T-cell (primary cell): ENCODE measurements around the gene ZFPM1. TPM values are rescaled to one million over a fixed set of nuclear protein-coding genes. Genes with fewer than 3 reads are reported as not detected.

Source experiments
- ATAC-seq, 4 experiments: fragments of 200-7000 bp in 3 of 4; fragments of 150-1000 bp in 1 of 4; cut with Tn5 transposase; replicated peaks in 1 of 4; 1 replicate in 3 of 4; 2 replicates in 1 of 4; pipeline ENCODE4 v1.10.0; 2021; ENCODE audit warnings: moderate library complexity in 3 of 4, mild to moderate bottlenecking in 2 of 4, moderate number of reproducible peaks in 1 of 4
- CTCF ChIA-PET, 2 donors: fragments of 300-600 bp; sonication (Branson Sonifier 250); formaldehyde crosslinking; loops; one replicate each; lab custom pipeline; 2022; ENCODE audit warnings: antibody characterized with exemption in 2 of 2; lab: Charles Lee
- POLR2A ChIA-PET, 2 donors: fragments of 300-600 bp; sonication (Branson Sonifier 250); formaldehyde crosslinking; loops; one replicate each; lab custom pipeline; 2022; ENCODE audit warnings: antibody characterized with exemption in 2 of 2; lab: Charles Lee
- DNase-seq, 35 experiments: peaks; one replicate each; pipeline versions ENCODE4 v3.0.0 to v3.0.0-alpha.2; 2013 to 2023
- H3K27ac ChIP-seq: one replicate; pipeline ENCODE4 v1.5.1; 2013; ENCODE audit warnings: low read length
- H3K27me3 ChIP-seq, 2 experiments: replicated peaks in 1 of 2; 1 replicate in 1 of 2; 2 replicates in 1 of 2; pipeline versions ENCODE4 v1.6.1 to v1.7.0; 2013; ENCODE audit warnings: low read length in 1 of 2, mixed read lengths in 1 of 2; ENCODE audit not compliant: control insufficient read depth in 2 of 2, insufficient read depth in 2 of 2; ENCODE audit errors: extremely low read depth in 1 of 2
- H3K36me3 ChIP-seq, 2 donors: 1 replicate in 1 of 2; 2 replicates in 1 of 2; pipeline versions ENCODE4 v1.6.1 to v1.7.0; 2013; ENCODE audit warnings: low read length in 1 of 2; ENCODE audit not compliant: control insufficient read depth in 2 of 2, insufficient read depth in 1 of 2; ENCODE audit errors: extremely low read depth in 1 of 2
- H3K4me1 ChIP-seq, 2 experiments: 1 replicate in 1 of 2; 2 replicates in 1 of 2; pipeline versions ENCODE4 v1.6.1 to v1.7.0; 2013; ENCODE audit warnings: low read length in 2 of 2, mixed read lengths in 1 of 2; ENCODE audit not compliant: insufficient read depth in 2 of 2, control insufficient read depth in 1 of 2; ENCODE audit errors: extremely low read depth in 1 of 2
- H3K4me3 ChIP-seq, 2 donors: 1 replicate in 1 of 2; 2 replicates in 1 of 2; pipeline versions ENCODE4 v1.5.1 to v1.7.0; 2013; ENCODE audit warnings: mild to moderate bottlenecking in 2 of 2, low read length in 1 of 2, moderate library complexity in 1 of 2; ENCODE audit not compliant: control insufficient read depth in 1 of 2; ENCODE audit errors: extremely low read depth in 1 of 2
- H3K9me3 ChIP-seq: 2 replicates; pipeline ENCODE4 v1.7.0; 2013
- H3K27ac Mint-ChIP-seq, 2 donors: one replicate each; pipeline ENCODE4 v1.8.0; 2020 to 2021; ENCODE audit warnings: mild to moderate bottlenecking in 2 of 2, mixed read lengths in 2 of 2
- H3K27me3 Mint-ChIP-seq, 2 donors: one replicate each; pipeline ENCODE4 v1.8.0; 2021 to 2022; ENCODE audit warnings: mixed read lengths in 2 of 2
- H3K36me3 Mint-ChIP-seq: one replicate; pipeline ENCODE4 v1.8.0; 2021; ENCODE audit warnings: mixed read lengths
- H3K4me1 Mint-ChIP-seq, 3 donors: one replicate each; pipeline ENCODE4 v1.8.0; 2020 to 2022; ENCODE audit warnings: mixed read lengths in 3 of 3, mild to moderate bottlenecking in 1 of 3
- H3K4me3 Mint-ChIP-seq, 3 donors: one replicate each; pipeline ENCODE4 v1.8.0; 2020 to 2022; ENCODE audit warnings: mild to moderate bottlenecking in 3 of 3, mixed read lengths in 3 of 3, moderate library complexity in 3 of 3
- H3K9me3 Mint-ChIP-seq, 3 donors: one replicate each; pipeline ENCODE4 v1.8.0; 2020 to 2022; ENCODE audit warnings: mixed read lengths in 3 of 3
- WGBS: methylation state at CpG from one replicate; pipeline ENCODE4 v1.1.5; 2013; ENCODE audit warnings: missing lambda C conversion rate; ENCODE audit not compliant: insufficient coverage; 5-methylcytosine and 5-hydroxymethylcytosine counted together
- total RNA-seq, 35 experiments: library from RNA in 6 of 35; stranded (reverse) in 6 of 35; fragments of 120-200 nt in 1 of 35; gene quantifications; one replicate each; pipeline versions ENCODE4 v1.2.1 to v1.2.4 and lab custom pipeline; 2013 to 2026

The ZFPM1 gene
- total RNA-seq, 5 donors from 2014 or later (not counting 1 experiment from before 2014, with no cell fraction given), result 19.6 to 38.4 (median 33.1) TPM

DNA sequence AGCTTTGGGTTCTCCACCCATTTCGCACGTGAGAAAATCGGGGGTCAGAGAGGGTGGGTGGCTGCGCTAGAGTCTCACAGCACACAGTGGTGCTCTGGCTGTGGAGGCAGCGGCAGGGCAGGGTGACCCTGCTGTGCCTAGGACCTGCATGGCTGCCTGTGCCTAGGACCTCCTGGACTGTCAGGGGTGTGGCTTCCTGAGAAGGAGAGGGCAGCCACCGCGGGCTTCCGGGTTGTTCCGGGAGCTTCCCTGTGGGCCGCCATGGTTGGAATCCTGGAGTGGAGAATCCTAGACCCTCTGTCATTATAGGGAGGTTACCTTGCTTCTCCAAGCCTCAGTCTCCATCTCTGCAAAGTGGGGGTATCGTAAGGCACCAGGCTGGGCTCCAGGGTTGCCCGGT, 9.3 kb downstream of the ZFPM1 start:
- H3K27me3 ChIP-seq, result no peaks in the 10 kb centered on the region
- H3K4me3 Mint-ChIP-seq, result no peak overlapping the region
- POLR2A ChIA-PET, result no interaction called here
- no peak overlapping the region for H3K27ac Mint-ChIP-seq
- peaks cover 25 to 97% of the 10 kb centered on the region in 2 experiments for H3K4me1 ChIP-seq
- ATAC-seq, result no peak
- no peaks in the 10 kb centered on the region for H3K27me3 Mint-ChIP-seq
- WGBS, result 98% methylated on average over 5 of the region's 12 CpGs
- no peak overlapping the region for H3K27ac ChIP-seq
- H3K4me3 ChIP-seq, result no peak overlapping the region
- H3K36me3 Mint-ChIP-seq, result no peaks in the 10 kb centered on the region
- H3K36me3 ChIP-seq, result peaks cover 0 to 7% of the 10 kb centered on the region in 2 donors
- no peaks in the 10 kb centered on the region for H3K9me3 Mint-ChIP-seq
- CTCF ChIA-PET, result no interaction called here
- no peak for DNase-seq
- H3K9me3 ChIP-seq, result no peaks in the 10 kb centered on the region
- H3K4me1 Mint-ChIP-seq, result peaks cover 50 to 85% (median 67%) of the 10 kb centered on the region in 3 donors

GRCh38 chr16:88463411-88463810, 10.3 kb downstream of the ZFPM1 start:
- DNase-seq, result no peak
- no peak for ATAC-seq
- Histone ChIP-seq H3K27ac (no peak overlapping the region), H3K36me3 (peaks cover 0 to 7% of the 10 kb centered on the region in 2 donors), H3K4me1 (peaks cover 28 to 95% of the 10 kb centered on the region in 2 experiments), H3K27me3 (no peaks in the 10 kb centered on the region), H3K4me3 (no peak overlapping the region), H3K9me3 (no peaks in the 10 kb centered on the region)
- no peak overlapping the region for H3K4me3 Mint-ChIP-seq
- no peaks in the 10 kb centered on the region for H3K9me3 Mint-ChIP-seq
- no peak overlapping the region for H3K27ac Mint-ChIP-seq
- ChIA-PET CTCF (no interaction called here), POLR2A (no interaction called here)
- WGBS, result 97% methylated on average over 15 of the region's 16 CpGs
- no peaks in the 10 kb centered on the region for H3K27me3 Mint-ChIP-seq
- peaks cover 45 to 84% (median 66%) of the 10 kb centered on the region in 3 donors for H3K4me1 Mint-ChIP-seq
- H3K36me3 Mint-ChIP-seq, result no peaks in the 10 kb centered on the region

DNA sequence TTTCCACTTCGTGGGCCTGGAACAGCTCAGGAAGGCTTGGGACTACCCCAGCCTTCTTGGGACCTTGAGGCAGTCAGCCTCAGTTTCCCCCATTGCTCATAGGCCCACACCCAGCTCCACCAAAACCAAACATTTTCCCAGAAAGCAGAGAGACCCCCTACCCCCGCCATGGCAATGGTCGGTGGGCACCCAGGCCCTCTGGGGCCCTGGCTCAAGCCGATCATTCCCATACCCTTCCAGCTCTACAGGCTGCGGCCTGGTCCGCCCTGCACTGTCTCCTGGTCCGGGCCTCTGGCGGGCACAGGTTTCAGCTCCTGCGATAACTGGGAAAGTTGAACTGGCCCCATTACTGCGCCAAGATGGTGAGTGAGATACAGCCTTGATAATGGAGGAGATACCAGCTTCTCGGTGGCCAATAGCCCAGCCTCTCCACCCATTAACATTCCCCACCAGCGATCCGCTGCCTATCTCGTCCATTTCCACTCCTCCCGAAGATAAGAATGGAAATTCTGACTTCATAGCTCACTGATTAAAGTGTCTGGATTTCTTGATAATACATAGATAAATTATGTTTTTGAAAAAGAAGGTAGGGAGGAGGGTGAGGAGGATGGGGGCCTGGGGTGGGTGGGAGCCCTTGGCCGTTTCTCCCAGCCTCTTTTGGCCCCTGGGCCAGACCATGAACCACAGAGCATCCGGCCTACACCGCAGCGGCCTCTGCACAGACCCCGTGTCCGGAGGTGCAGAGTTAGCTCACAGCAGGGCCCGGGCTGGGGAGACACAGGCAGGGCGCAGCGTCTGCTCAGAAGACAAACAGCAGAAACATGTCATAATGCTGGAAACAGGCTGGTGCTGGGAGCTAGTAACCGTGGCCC, 11.6 kb downstream of the ZFPM1 start:
- Mint-ChIP-seq H3K4me1 (peaks cover 43 to 87% (median 69%) of the 10 kb centered on the region in 3 donors), H3K27me3 (no peaks in the 10 kb centered on the region), H3K4me3 (peak overlapping the region in 1 of 3 donors; percentile 42), H3K9me3 (no peaks in the 10 kb centered on the region), H3K27ac (peak overlapping the region; percentile 48 to 49), H3K36me3 (no peaks in the 10 kb centered on the region)
- CTCF ChIA-PET, result no interaction called here
- H3K27ac ChIP-seq, result no peak overlapping the region
- peaks cover 31 to 96% of the 10 kb centered on the region in 2 experiments for H3K4me1 ChIP-seq
- H3K27me3 ChIP-seq, result no peaks in the 10 kb centered on the region
- DNase-seq (peak in 3 of 35 experiments; percentile 18 to 27 (median 24)), ATAC-seq (no peak)
- 91% methylated on average over 17 of the region's 25 CpGs for WGBS
- no peak overlapping the region for H3K4me3 ChIP-seq
- POLR2A ChIA-PET, result no interaction called here
- H3K9me3 ChIP-seq, result no peaks in the 10 kb centered on the region
- H3K36me3 ChIP-seq, result peaks cover 0 to 7% of the 10 kb centered on the region in 2 donors

DNA sequence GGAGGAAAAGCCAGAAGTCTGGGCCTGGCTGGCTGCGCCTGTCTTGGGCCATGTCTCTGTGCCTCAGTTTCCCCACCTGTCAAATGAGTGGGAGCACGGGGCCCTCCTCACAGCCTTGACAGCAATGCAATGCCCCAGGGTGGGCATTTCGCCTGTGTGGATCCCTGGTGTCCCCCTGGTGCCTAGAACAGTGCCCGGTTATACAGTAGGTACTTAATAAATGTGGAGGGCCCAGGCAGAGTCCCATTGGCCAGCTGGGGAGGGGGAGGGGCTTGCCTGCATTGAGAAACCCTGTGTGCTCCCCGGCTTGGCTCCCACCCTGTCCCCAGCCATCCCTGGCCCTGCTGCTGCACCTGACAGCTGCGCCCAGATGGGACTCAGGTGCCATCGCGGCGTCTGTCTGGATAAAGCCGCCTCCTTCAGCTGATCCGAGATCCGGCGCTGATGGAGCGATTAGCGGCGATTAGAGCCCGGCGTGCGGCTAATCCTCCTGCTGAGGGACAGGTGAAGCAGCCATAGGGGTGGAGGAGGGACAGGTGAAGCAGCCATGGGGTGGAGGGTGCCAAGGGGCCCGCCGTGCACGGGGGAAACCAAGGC, 12.4 kb downstream of the ZFPM1 start:
- peak overlapping the region; percentile 47 for H3K27ac ChIP-seq
- H3K4me3 Mint-ChIP-seq, result peak overlapping the region in 1 of 3 donors; percentile 42

DNA sequence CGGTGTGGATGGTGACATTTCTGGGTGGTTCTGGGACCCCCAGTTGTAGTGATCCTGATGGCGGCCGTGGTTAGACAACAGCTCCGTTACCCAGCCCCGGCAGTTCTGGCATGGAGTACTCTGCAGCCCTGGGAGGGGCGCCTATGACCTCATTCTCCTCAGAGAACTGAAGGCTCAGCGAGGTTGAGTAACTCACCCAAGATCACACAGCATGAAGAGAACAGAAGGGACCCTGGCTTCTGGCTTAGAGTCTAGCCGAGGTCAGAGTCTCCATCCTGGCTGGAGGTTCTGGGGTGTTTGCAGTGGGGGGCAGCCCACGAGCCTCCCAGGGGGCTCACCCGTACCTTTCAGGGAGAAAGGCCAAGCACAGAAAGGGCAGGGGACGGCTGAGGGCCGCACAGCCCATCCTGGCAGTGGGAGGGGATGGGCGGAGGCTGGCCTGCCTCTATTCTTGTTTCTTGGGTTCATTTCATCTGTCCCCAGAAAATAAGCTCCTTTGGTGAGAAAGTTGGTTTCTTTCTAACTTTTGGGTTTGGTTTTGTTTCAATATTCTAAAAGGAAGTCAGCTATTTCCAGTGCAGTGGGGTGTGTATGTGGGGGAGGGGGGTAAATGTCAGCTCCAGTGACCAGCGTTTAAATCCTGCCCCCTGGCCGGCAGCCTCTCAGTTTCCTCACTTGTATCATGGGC, 13.2 kb downstream of the ZFPM1 start:
- H3K4me1 Mint-ChIP-seq, result peaks cover 55 to 91% (median 74%) of the 10 kb centered on the region in 3 donors
- WGBS, result 57% methylated on average over 9 of the region's 15 CpGs
- CTCF ChIA-PET, result interaction anchor here in 1 of 2 donors (0.6 kb wide), 1 partner anchor 167 kb away, joined by 3 read pairs; no protein-coding TSS in a partner anchor
- DNase-seq (peak in 3 of 35 experiments; percentile 33 to 39 (median 34)), ATAC-seq (no peak)
- H3K4me3 Mint-ChIP-seq, result peak overlapping the region in 2 of 3 donors; percentile 21 to 64
- Histone ChIP-seq H3K36me3 (peaks cover 0 to 7% of the 10 kb centered on the region in 2 donors), H3K27me3 (no peaks in the 10 kb centered on the region), H3K4me3 (no peak overlapping the region), H3K4me1 (peaks cover 41 to 96% of the 10 kb centered on the region in 2 experiments), H3K27ac (peak overlapping the region; percentile 47), H3K9me3 (no peaks in the 10 kb centered on the region)
- H3K9me3 Mint-ChIP-seq, result no peaks in the 10 kb centered on the region
- POLR2A ChIA-PET, result no interaction called here
- peak overlapping the region; percentile 80 to 83 for H3K27ac Mint-ChIP-seq
- no peaks in the 10 kb centered on the region for H3K27me3 Mint-ChIP-seq
- H3K36me3 Mint-ChIP-seq, result no peaks in the 10 kb centered on the region

More for the DNA sequence above, 12.4 kb downstream of the ZFPM1 start:
- Histone ChIP-seq H3K4me1 (peaks cover 37 to 95% of the 10 kb centered on the region in 2 experiments), H3K36me3 (peaks cover 0 to 7% of the 10 kb centered on the region in 2 donors), H3K9me3 (no peaks in the 10 kb centered on the region), H3K27me3 (no peaks in the 10 kb centered on the region), H3K4me3 (no peak overlapping the region)
- Mint-ChIP-seq H3K36me3 (no peaks in the 10 kb centered on the region), H3K4me1 (peaks cover 47 to 86% (median 68%) of the 10 kb centered on the region in 3 donors), H3K9me3 (no peaks in the 10 kb centered on the region), H3K27me3 (no peaks in the 10 kb centered on the region), H3K27ac (peak overlapping the region; percentile 31 to 58)
- DNase-seq (no peak), ATAC-seq (no peak)
- CTCF ChIA-PET, result no interaction called here
- WGBS, result 95% methylated on average over 14 of the region's 22 CpGs
- POLR2A ChIA-PET, result no interaction called here

- Mint-ChIP-seq H3K27me3 (no peaks in the 10 kb centered on the region), H3K4me1 (peaks cover 54 to 89% (median 70%) of the 10 kb centered on the region in 3 donors), H3K27ac (peak overlapping the region; percentile 80 to 83), H3K4me3 (peak overlapping the region in 1 of 3 donors; percentile 64), H3K36me3 (no peaks in the 10 kb centered on the region), H3K9me3 (no peaks in the 10 kb centered on the region)
- Histone ChIP-seq H3K9me3 (no peaks in the 10 kb centered on the region), H3K4me1 (peaks cover 46 to 96% of the 10 kb centered on the region in 2 experiments), H3K4me3 (no peak overlapping the region), H3K36me3 (peaks cover 0 to 6% of the 10 kb centered on the region in 2 donors), H3K27ac (no peak overlapping the region), H3K27me3 (no peaks in the 10 kb centered on the region)
- WGBS, result 91% methylated on average over 10 of the region's 13 CpGs
- POLR2A ChIA-PET, result interaction anchor here in 1 of 2 donors (0.6 kb wide), 1 partner anchor 8 kb away, joined by 4 read pairs; no protein-coding TSS in a partner anchor
- CTCF ChIA-PET, result no interaction called here
- ATAC-seq (no peak), DNase-seq (no peak)
Observed at GRCh38 chr16:88466949-88467348, 13.9 kb downstream of the ZFPM1 start.
